ENCODE results near the gene QARS1. TPM values are rescaled to one million over a fixed set of nuclear protein-coding genes. Genes with fewer than 3 reads are reported as not detected.

Gene QARS1
- total and polyA plus RNA-seq, 2 of the 13 experiments (the other 11 are each of a cell fraction or from before 2014, with no cell fraction given) = 307 to 327 TPM

DNA sequence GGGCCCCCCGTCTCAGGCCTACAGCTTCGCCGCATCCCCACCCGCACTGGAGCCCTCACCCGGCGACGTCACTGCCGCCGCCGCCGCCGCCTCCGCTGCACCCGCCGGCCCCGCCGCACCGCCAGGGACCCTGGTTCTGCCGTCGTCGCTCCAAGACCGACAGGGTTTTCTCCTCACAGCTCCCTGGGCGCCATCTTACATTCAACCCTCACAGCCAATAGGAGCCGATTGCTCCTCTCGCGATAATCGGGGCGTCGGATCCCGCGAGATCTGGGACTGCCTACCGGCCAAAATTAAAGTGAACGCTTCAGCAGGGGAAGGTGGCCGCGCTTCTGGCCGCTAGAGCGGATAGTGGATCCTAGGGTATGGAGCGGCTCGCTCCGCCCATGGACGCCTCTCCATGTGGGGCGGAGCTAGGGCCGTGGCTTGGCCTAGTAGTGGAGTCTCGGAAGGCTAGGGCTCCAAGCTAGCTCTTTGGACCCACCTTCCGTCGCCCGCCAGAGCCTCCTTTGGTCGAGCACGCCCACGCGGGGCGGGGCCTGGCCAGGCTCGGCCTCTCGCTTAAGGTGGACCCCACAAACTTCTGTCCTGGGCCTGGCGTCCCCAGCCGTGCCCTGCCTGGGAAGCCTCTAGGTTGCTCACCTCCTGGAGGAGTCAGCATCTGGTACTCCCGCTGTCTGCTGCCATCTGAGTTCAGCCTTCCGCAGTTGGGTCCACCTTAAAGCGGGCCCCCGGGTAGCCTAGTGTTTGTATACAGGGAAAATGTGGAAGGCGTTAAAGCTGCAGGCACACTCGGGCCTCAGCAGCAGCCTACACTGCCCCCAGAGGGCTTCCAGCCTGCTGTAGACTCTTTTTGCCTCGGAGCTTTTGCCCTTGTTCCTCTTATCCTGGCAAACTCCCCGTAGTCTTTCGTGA is 10.4 kb downstream of the QARS1 start, which contains the start of gene QRICH1 (continued):
- TF ChIP-seq, protein P1, sequence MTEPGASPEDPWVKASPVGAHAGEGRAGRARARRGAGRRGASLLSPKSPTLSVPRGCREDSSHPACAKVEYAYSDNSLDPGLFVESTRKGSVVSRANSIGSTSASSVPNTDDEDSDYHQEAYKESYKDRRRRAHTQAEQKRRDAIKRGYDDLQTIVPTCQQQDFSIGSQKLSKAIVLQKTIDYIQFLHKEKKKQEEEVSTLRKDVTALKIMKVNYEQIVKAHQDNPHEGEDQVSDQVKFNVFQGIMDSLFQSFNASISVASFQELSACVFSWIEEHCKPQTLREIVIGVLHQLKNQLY (CRISPR knock-in tag; IDR thresholded peaks at IDR 0.05) = no peak; the same call in 1 of the 2 replicates
- TF ChIP-seq ZNF430 (CRISPR knock-in tag; IDR thresholded peaks at IDR 0.05) (peak; percentile 40; the same call in 1 of the 2 replicates), RXRA (CRISPR knock-in tag; IDR thresholded peaks at IDR 0.05) (peak; percentile 74), TSC22D2 (CRISPR knock-in tag; IDR thresholded peaks at IDR 0.05; ENCODE audit: borderline replicate concordance) (peak; percentile 36; the same call in 1 of the 2 replicates), MED8 (CRISPR knock-in tag; IDR thresholded peaks at IDR 0.05; ENCODE audit: insufficient replicate concordance) (no peak), SCMH1 (CRISPR knock-in tag; IDR thresholded peaks at IDR 0.05; ENCODE audit: borderline replicate concordance) (no peak), ZNF501 (CRISPR knock-in tag; IDR thresholded peaks at IDR 0.05) (no peak; the same call in 1 of the 2 replicates), TARDBP (CRISPR knock-in tag; IDR thresholded peaks at IDR 0.05) (no peak; the same call in 1 of the 2 replicates), ZNF746 (CRISPR knock-in tag; IDR thresholded peaks at IDR 0.05) (peak; percentile 30; the same call in 1 of the 2 replicates), ZNF790 (CRISPR knock-in tag; IDR thresholded peaks at IDR 0.05; ENCODE audit: borderline replicate concordance) (no peak), ZNF101 (CRISPR knock-in tag; IDR thresholded peaks at IDR 0.05; ENCODE audit: borderline replicate concordance, low read depth) (no peak), ZNF615 (CRISPR knock-in tag; IDR thresholded peaks at IDR 0.05; ENCODE audit: borderline replicate concordance) (0 out of 2 replicates have a peak, but pooled peaks have one; percentile 38), ISL2 (CRISPR knock-in tag; IDR thresholded peaks at IDR 0.05) (no peak), PHF8 (CRISPR knock-in tag; IDR thresholded peaks at IDR 0.05) (peak; percentile 80; the same call in 1 of the 2 replicates), ZKSCAN8 (CRISPR knock-in tag; IDR thresholded peaks at IDR 0.05; ENCODE audit: borderline replicate concordance) (peak; percentile 19; the same call in 1 of the 2 replicates), ZNF75D (CRISPR knock-in tag; IDR thresholded peaks at IDR 0.05; ENCODE audit: borderline replicate concordance) (no peak), NR2C2 (CRISPR knock-in tag; IDR thresholded peaks at IDR 0.05; ENCODE audit: borderline replicate concordance) (peak; percentile 69), HDAC6 (IDR thresholded peaks at IDR 0.05; ENCODE audit: low read depth, low read length) (no peak), ZNF772 (CRISPR knock-in tag; IDR thresholded peaks at IDR 0.05) (peak; percentile 85), SRSF1 (optimal IDR thresholded peaks at IDR 0.05; ENCODE audit: low read depth, low read length) (no peak)
- TF ChIP-seq, protein P2, sequence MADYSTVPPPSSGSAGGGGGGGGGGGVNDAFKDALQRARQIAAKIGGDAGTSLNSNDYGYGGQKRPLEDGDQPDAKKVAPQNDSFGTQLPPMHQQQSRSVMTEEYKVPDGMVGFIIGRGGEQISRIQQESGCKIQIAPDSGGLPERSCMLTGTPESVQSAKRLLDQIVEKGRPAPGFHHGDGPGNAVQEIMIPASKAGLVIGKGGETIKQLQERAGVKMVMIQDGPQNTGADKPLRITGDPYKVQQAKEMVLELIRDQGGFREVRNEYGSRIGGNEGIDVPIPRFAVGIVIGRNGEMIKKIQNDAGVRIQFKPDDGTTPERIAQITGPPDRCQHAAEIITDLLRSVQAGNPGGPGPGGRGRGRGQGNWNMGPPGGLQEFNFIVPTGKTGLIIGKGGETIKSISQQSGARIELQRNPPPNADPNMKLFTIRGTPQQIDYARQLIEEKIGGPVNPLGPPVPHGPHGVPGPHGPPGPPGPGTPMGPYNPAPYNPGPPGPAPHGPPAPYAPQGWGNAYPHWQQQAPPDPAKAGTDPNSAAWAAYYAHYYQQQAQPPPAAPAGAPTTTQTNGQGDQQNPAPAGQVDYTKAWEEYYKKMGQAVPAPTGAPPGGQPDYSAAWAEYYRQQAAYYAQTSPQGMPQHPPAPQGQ (CRISPR knock-in tag; IDR thresholded peaks at IDR 0.05; ENCODE audit: borderline replicate concordance) = no peak
- TF ChIP-seq, protein P3, sequence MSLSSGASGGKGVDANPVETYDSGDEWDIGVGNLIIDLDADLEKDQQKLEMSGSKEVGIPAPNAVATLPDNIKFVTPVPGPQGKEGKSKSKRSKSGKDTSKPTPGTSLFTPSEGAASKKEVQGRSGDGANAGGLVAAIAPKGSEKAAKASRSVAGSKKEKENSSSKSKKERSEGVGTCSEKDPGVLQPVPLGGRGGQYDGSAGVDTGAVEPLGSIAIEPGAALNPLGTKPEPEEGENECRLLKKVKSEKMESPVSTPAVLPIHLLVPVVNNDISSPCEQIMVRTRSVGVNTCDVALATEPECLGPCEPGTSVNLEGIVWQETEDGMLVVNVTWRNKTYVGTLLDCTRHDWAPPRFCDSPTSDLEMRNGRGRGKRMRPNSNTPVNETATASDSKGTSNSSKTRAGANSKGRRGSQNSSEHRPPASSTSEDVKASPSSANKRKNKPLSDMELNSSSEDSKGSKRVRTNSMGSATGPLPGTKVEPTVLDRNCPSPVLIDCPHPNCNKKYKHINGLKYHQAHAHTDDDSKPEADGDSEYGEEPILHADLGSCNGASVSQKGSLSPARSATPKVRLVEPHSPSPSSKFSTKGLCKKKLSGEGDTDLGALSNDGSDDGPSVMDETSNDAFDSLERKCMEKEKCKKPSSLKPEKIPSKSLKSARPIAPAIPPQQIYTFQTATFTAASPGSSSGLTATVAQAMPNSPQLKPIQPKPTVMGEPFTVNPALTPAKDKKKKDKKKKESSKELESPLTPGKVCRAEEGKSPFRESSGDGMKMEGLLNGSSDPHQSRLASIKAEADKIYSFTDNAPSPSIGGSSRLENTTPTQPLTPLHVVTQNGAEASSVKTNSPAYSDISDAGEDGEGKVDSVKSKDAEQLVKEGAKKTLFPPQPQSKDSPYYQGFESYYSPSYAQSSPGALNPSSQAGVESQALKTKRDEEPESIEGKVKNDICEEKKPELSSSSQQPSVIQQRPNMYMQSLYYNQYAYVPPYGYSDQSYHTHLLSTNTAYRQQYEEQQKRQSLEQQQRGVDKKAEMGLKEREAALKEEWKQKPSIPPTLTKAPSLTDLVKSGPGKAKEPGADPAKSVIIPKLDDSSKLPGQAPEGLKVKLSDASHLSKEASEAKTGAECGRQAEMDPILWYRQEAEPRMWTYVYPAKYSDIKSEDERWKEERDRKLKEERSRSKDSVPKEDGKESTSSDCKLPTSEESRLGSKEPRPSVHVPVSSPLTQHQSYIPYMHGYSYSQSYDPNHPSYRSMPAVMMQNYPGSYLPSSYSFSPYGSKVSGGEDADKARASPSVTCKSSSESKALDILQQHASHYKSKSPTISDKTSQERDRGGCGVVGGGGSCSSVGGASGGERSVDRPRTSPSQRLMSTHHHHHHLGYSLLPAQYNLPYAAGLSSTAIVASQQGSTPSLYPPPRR (CRISPR knock-in tag; IDR thresholded peaks at IDR 0.05; ENCODE audit: borderline replicate concordance) = peak; percentile 56; the same call in 1 of the 2 replicates
